GM18519 (cell line): Measurements from ENCODE around the gene ING1.
"Not testable (repeated sequence)": the region's sequence is repeated elsewhere in the genome, so short reads cannot be mapped to it uniquely, and the experiment has no call there.

Experiments used
- ATAC-seq: cut with Tn5 transposase; IDR thresholded peaks from one replicate; pipeline ENCODE4 v1.9.1; 2021; ENCODE audit warnings: mild to moderate bottlenecking, moderate library complexity; ENCODE audit not compliant: unreplicated experiment, low FRiP score

ING1 gene

GRCh38 chr13:110713642-110713952 is at the start of gene ING1:
Gene ING1, plus strand, starts transcription at chr13:110713700. Its CDS starts 450 bp downstream, at chr13:110714150.
- no peak for ATAC-seq

DNA sequence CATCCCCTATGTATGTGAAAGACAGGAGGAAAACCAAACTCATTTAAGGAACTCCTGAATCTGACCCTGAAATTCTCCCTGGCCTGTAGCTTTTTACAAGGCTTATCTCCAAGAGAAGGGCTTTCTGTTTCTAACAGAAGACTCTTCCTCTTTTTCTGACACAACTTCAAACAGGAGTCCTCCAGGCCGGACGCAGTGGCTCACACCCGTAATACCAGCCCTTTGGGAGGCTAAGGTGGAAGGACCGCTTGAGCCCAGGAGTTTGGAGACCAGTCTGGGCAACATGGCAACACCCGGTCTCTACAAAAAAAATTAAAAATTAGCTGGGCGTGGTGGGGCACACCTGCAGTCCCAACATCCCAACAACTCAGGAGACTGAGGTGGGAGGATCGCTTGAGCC is 49.5 kb upstream of the ING1 start:
- no peak for ATAC-seq

DNA sequence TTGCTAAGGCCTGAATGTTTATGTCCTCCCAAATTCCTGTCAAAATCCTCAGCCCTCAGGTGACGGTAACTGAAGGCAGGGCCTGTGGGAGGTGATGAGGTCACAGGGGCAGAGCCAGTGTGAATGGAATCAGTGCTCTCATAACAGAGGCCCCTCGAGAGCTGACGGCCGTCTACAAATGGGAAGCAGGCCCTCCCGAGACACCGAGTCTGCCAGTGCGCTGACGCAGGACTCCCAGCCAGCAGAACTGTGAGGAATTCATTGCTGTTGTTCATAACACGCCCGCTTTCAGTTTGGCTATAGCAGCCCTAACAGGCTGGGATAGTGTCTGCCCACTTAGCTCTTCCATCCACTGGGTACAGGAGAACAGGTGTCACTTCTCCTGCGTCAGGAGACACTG is 48.8 kb upstream of the ING1 start:
- no peak for ATAC-seq

DNA sequence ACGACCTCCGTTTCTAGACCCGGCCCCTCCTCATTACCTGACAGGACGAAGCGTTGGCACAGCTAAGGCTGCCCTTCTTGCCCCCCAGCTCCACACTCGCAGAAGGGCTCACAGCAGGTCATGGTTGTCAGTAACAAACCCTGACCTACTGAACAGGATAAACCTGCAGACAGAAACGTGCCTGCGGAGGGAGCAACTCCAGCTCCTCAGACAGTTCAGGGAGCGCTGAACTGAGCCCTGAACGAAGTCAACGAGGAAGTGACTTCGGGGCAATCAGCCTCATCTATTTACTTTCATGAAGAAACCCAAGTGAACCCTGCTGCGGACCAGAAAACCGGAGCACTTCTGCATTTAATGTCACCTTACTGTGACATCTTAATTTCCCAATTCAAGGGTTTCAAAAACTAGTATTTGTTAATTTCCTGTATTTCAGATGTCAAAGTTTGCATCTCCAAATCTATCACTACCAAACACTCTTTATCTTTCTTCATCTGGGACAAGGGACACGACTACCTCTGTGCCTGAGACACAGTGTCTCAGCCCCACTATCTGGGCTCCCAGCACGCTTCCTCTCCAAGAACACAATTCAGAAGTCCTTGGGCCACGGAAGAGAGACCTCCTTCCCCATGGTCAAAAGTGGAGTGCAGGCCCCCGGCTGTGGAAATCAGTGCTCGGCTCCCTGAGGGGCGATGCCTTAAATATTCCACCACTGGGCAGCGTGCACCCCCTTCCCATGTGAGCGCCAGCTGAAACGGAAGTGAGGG is 47.8 kb upstream of the ING1 start:
- no peak for ATAC-seq

DNA sequence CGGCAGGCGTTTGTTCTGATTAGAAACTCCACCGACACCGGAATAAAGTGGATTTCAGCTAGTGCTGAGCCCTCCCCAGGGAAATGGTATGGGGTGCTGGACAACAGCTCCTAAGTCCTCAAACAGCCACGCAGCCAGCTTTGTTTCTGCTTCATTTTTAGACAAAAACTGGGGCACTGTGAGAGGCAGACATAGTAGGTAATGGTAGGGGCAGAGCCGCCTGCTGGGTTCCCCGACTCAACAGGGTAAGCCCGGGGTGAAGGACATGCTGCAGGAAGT is 47.3 kb upstream of the ING1 start:
- ATAC-seq, result no peak

DNA sequence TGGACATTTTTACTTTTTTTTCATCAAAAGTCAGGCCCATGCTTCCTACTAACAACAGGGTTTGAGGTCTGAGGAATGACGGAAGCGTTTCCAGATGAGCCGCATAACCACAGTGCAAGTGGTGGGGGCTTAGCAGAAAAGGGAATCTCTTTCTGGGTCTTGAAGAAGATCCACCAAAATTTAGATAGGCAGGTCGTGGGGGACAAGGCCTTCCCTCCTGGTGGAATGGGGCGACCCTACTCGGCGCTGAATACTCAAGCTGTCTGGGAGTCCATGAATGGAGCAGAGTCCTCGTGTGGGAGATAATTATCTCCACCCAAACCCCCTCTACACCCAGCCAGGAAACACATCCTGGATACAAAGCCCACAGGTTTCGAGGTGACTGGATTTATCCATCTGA is 44.5 kb upstream of the ING1 start:
- no peak for ATAC-seq

- ATAC-seq, result not testable (repeated sequence)
Observed at GRCh38 chr13:110669814-110670213, 43.7 kb upstream of the ING1 start.

GRCh38 chr13:110676595-110677587 is 36.6 kb upstream of the ING1 start:
- ATAC-seq, result peak; percentile 71

GRCh38 chr13:110677731-110678545 is 35.6 kb upstream of the ING1 start:
- ATAC-seq, result no peak

GRCh38 chr13:110680852-110681251 is 32.6 kb upstream of the ING1 start:
- no peak for ATAC-seq

DNA sequence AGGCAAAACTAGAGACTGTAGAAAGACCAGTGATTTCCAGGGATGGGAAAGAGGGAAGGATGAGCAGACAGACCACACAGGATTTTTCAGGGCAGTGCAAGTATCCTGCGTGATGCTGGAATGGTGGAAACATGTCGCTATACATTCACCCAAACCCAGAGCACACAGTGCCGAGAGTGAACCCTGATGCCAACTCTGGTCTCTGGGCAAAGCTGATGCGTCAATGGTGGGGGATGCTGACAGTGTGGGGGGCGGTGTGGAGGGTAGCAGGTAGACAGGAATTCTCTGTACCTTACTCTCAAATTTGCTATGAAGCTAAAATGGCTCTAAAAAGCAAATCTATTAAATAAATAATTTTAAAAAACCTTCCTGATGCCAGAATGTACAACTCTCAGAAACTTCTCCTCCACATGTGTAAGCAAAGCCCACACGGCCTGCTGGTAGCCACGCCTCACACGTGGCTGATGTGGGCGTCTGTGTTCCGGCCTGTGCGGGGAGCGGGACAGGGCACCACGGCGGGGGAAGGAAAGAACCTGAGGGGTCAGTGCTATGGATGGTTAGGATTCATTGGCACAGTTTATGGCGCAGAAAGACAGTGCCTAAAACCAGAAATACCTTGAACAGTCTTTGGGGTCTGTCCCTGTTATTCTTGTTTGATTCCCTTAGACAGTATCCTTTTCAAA is 31.5 kb upstream of the ING1 start:
- no peak for ATAC-seq

- ATAC-seq, result no peak
Observed at GRCh38 chr13:110682746-110683145, 30.8 kb upstream of the ING1 start.

DNA sequence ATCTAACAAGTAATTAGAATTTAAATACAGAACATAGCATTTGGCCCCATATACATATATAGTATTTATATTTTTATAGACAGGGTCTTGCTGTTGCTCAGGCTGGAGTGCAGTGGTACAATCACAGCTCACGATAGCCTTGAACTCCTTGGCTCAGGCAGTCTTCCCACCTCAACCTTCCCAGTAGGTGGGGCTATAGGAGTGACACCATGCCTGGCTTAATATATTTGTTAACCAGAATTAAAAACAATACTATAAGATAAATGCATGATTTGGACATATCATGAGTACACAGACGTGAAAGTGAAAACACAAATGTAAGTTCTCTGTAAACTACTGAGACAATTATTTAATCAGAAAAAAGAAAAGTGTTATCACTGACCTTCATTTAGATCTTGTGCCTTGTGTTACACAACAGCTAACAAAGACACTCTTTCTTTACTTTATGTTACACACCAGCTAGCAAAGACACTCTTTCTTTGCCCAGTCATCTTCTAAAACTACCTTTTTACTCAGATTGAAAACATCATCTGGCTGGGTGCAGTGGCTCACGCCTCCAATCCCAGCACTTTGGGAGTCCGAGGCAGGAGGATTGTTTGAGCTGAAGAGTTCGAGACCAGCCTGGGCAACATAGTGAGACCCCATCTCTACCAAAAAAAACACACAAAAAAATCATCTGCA is 30.2 kb upstream of the ING1 start:
- no peak for ATAC-seq

DNA sequence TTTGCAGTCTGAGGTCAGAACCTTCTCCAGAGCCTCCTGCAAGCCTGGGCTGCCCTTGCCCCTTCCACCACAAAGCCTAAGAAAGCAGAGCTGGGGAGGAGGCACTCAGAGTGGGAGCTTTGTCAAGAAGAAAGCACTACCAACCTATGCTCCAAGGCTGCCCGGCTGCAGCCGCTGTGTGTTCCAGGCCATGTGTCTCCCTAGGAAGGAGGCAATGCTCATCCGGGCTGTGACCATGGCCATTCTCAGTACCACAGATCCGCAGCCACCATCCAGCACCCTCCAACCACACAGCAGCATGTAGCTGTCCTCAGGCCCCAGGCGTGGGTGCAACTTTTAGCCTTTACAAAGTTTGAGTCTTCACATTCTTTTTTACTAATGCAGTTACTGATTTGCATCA is 29.6 kb upstream of the ING1 start:
- ATAC-seq, result no peak

DNA sequence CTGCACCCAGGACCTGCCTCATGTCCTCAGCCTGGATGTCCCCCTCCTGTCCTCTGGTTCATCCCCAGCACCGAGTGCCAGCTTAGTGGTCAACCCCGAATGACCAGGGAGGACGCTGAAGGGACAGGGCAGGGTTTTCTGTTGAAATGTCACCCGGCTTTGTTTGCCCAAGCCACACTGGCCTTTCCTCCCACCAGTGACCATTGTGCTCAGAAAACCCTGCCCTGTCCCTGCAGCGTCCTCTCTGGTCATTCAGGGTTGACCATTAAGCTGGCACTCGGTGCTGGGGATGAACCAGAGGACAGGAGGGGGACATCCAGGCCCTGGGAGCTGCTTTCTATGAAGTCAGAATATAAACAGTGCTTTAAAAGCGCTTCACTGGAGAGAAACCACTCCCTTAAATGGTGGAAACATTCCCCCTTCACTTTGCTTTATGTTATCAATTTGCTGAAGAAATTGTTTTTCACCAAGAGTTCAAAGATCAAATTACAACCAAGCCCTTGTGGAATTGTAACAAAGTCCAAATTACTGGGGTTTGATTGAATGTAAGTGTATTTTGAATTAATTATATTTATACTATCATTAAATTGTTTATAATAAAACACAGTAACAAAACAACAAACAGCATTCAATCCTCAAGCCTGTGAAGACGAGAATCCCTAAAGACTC is 29.0 kb upstream of the ING1 start:
- no peak for ATAC-seq

GRCh38 chr13:110685305-110686020 is 28.0 kb upstream of the ING1 start:
- no peak for ATAC-seq

DNA sequence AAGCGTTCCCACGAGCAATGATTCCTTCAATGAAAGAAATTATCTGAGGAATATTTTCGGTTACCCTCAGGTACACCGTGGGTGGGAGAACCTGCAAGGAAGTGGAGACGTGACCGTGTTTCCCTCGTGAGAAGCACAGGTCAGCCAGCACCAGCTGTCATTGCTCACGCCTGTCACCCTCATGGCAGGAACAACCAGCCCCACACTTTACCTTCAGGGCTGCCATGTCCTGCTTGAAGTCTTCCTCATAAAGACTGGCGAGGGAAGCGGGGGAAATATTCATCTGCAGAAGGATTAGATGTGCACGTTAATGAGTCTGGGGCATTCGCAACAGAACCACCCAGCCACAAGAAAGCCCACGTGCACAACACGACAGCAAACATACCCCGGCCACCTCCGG is 25.8 kb upstream of the ING1 start:
- ATAC-seq, result no peak

DNA sequence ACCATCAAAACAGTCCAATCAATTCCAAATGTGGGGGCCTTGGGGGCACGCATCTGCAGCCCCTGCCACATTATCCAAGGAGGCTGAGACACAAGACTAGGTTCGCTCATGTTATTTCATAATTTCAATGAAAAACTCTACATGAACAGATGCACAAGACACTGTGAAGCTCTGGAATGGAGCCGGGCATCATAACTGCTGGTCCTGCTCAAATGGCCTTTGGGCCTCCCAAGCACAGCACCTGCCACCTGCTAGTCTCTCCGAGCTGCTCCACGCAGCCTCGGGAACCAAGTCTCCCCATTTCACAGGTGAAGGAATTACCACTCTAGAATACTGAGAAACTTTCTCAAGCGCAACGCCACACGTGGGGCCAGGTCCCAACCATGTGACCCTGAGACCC is 24.5 kb upstream of the ING1 start:
- no peak for ATAC-seq

GRCh38 chr13:110689711-110690110 is 23.8 kb upstream of the ING1 start:
- no peak for ATAC-seq
